NCI-H446 treated with DMSO at 0.1 percent for 48 hours (cell line): ENCODE measurements around the gene TBRG4.
"Not testable (repeated sequence)": the region's sequence is repeated elsewhere in the genome, so short reads cannot be mapped to it uniquely, and the experiment has no call there.

Experiments used
- DNase-seq: peaks from one replicate; lab custom pipeline; 2025; lab: John Stamatoyannopoulos, UW

The TBRG4 gene

DNA sequence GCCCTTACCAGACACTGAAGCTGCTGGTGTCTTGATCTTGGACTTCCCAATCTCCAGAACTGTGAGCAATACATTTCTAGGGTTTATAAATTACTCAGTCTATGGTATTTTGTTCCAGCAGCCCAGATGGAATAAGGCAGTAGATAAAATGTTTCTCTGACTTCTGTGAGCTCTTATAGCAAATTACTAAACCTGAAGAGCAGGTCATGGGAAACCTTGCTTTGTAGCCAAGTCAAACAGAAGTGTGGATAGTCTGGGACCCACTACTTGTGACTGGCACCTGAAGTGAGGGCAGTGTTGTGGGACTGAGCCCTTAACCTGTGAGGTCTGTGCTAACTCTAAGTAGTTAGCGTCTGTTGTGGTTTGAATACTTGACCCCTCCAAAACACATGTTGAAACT lies 4.6 kb upstream of the TBRG4 start:
- no peak for DNase-seq

DNA sequence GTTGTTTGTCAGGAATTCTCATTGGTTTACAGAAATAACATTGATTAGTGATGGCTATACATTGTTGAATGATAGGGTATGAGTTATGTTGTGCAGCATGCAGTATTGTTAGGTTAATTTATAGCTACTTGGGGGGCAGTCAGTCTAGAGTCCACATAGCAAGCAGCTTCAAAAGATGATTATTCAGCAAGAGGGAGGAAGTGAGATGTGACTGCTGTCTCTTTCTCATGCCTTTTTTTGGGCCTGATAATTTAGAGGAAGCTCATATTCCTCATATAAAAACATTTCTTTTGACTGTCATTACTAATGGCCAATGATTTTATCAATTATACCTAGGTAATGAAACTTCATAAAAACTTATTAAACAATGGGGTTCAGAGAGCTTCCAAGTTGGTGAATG lies 3.4 kb upstream of the TBRG4 start:
- no peak for DNase-seq

DNA sequence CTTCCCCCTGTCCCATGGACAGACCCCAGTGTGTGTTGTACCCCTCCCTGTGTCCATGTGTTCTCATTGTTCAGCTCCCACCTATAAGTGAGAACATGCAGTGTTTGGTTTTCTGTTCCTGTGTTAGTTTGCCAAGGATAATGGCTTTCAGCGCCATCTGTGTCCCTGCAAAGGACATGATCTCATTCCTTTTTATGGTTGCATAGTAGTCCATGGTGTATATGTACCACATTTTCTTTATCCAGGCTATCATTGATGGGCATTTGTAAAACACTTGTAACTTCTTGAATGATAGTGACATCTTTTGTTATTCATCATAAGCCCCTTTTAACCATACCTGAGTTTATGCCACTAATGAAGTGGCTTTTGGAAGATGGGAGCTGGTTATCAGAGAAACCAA lies 2.8 kb upstream of the TBRG4 start:
- DNase-seq: not testable (repeated sequence)

DNA sequence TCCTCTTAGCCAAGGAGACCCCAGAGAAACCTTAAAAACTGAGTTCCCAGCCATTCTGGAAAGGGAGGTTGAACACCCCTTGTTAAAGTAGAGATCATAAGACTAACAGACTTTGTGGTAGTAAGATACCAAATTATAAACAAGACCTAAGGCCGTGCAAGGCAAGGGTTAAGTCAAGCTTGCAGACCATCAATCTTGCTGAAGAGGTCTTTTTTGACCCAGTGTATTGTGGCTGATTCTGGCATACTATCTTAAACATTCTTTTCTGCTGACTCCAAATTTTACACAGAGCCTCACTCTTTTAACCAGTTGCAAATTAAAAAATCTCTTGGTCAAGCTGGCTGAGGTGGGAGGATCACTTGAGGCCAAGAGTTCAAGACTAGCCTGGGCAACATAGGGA lies 1.2 kb upstream of the TBRG4 start:
- no peak for DNase-seq

DNA sequence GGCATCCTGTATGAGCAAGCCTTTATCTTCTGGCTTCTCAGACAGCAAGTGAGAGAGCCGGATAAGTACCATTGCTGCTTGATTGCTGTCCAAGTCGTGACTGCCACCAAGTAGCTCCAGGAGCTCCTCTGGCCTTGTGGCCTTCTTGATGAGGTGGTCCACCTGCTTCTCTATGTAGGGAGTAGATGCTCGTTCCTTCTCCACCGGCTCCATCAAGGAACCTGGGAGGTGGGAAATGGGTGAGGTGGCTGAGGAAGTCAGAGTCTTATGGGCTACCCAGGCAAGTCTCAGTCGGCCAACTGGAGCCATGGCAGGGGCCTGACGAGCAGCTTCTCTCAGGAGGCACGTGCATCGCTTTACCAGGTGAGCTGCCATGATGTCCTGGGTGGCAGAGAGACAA lies 2.6 kb downstream of the TBRG4 start:
- no peak for DNase-seq

DNA sequence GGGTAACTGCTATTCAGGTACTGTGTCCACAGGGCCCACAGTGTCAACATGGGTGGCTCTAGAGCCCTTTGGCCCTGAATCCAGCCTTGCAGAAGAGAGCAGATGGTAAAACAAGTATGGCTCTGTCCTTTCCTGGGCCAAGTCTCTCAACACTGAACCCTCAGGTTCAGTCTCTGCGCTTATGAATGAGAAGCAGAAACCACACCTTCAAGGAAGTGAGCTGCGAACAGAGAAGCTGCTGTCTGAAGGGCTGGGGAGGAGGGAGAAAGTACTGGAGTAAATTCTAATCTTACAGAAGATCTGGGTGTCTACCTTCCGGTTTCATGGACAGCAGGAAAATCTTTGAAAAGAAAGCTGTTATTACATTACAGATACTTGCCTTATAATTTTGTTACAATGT lies 4.1 kb downstream of the TBRG4 start:
- no peak for DNase-seq

DNA sequence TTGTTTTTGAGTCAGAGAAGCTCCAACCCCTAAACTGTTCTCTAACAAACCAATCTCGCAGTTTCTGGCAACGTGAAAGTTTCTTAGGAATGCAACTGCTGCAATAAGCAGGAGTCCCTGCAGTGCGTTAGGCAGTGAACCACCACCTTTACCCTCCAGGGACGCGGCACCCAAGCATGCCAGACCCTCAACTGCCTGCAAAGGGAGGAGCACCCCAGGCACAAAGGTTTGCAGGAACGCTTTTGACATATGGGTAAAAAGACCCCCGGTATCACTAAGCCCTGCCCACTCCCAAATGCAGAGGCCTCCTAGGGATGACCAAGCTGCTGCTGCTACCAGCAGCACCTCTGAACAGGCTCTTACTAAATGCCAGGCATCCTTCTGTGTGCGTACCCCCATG lies 4.7 kb downstream of the TBRG4 start:
- no peak for DNase-seq

DNA sequence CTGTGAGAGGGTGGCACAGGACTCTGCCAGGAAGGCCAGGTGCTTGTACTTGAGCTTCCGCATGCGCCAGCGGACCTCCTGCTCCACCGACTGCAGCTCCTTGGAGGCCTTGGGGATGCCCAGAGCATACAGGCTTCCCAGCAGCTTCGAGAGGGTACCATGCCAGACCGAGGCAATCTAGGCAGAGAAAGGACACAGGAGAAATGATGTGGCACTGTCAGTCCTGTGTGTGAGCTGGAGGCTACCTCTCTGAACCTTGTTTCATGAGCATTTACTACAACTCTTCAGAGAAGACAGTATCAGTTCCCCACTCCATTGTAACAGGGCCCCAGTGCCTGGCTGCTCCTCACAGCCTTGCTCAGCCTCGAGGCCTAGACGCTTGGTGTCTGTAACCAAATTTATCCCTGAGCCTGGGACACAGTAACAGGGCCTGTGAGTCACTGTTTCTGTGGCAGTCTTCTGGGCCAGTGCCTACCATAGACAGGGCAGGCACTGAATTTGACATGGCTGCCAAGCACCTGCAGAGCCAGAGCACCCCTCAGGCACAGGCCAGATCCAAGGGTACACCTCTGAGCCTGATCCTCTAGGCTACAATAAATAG lies 5.8 kb downstream of the TBRG4 start:
- no peak for DNase-seq

DNA sequence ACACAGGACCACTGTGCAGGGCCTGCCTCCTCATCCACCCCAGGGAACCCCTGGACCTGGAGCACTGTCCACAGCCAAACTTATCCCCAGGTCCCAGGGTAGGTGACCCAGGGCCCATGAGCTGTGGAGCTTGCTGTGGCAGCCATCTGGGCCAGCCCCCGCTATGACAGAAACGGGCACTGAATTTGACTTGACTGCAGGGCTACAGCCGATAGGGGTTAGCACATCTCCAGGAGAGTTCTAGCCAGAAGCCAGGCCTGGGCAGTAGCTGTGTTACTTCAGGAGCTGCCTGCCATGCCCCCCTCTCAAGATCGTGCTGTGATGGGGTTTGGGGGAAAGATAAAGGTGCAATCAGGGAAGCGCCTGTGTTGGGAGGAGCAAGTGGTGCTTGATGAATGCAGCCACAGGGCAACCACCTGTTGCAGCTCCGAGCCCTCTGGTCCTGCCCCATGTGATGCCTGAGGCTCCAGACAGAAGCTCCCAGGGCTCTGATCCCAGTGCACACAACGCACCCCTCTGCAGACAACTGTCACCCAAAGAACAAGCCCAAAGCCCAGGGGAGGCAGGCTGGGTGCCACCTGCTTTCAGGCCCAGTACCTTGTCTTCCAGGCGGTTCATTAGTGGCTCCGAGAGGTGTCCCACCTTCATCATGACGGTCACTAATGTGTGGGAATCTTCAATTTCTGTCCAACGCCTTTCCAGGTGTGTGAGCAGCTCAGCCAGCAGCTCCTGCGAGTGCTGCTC lies 6.5 kb downstream of the TBRG4 start:
- DNase-seq: no peak

DNA sequence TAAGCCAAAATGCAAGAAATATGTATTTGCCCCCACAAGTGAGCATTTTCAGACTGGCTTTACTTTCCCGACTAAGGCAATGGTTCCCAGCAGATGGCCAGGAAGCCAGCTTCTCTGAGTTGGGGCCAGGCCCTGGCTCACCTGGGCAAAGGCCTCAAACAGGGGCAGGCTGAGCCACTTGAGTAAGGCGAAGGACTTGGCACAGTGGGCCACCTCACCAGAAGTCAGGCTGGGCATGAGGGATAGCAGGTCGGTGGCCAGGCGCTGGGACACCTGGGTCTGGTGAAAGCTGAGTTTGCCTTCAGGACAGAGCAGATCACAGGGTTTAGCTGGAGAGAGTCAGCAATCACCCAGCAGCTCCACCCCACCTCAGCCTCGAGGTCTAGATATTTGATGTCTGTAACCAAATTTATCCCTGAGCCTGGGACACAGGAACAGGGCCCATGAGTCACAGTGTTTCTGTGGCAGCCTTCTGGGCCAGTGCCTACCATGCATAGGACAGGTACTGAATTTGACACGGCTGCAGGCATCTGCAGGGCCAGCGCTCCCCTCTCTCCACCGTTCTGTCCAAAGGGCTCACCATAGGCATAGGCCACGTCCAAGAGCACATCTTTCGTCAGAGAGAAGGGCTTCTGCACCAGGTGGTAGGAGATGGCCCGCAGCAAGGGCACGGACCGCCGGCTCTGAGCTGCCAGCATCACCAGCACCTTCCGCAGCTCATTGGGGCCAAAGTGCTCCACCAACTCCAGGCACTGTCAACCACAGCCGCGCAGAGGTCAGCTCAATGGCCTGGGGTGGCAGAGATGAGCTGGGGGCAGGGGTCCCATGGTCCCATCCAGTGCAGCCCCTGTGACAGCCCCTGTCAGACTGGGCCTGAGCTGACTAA lies 7.3 kb downstream of the TBRG4 start:
- no peak for DNase-seq

DNA sequence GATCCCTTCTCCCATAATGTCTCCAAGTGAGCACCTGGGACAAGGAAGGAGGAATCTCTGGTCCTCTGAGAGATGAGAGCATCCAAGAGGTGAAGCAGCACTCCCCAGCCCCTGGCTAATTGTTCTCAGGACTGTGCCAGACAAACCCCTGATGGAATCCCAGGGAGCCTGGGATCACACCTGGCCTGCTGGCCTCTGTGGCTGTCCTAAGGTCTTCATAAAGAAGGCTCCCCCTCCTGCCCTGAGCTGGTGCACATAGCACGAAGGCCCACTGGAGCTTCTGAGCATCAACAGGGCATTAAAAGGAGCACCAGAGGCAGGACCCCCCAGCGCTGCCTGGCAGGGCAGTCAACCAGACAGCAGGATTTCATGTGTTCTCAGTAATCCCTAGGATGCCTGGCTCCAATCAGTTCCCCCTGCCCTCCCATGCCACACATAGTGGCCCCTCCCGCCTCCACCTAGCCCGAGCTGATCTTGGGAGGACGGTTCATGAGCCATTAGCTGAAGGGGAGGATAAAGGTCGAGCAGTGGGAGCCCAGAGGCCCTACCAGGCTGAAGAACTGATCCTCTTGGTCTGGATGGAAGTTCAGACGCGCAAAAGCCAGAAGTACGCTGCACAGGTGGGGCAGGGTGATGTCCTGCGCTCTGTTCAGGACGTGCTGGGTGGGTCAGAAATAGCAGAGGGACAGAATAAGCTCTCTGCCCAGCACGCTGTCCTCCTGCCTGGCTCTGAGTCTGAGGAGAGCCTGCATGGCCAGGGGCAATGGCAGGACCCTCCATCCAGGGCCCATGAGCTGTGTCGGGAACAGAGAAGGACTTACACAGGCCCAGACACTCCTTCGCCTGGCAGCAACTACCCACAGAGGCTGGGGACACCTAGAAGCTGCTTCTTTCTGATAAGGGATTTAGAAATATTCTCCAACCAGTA lies 8.4 kb downstream of the TBRG4 start:
- no peak for DNase-seq

DNA sequence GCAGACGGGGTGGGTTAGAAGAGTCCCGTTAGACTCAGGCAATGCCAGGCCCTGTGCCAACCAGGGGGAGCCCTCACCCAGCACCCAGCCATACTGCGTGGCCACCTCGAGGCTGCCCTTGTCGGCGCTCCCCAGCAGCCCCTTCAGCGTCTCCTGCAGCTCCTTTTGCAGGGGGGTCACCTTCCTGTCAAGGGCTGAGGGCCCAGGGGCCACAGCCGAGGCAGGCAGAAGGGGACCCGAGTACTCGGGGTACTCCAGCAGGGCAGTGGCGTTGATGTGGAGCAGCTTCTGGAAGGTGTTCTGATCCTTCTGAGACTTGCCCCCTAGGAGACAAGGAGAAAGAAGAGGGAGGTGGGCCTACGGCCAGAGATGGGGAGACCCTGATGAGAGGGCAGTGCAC lies 9.7 kb downstream of the TBRG4 start:
- no peak for DNase-seq

DNA sequence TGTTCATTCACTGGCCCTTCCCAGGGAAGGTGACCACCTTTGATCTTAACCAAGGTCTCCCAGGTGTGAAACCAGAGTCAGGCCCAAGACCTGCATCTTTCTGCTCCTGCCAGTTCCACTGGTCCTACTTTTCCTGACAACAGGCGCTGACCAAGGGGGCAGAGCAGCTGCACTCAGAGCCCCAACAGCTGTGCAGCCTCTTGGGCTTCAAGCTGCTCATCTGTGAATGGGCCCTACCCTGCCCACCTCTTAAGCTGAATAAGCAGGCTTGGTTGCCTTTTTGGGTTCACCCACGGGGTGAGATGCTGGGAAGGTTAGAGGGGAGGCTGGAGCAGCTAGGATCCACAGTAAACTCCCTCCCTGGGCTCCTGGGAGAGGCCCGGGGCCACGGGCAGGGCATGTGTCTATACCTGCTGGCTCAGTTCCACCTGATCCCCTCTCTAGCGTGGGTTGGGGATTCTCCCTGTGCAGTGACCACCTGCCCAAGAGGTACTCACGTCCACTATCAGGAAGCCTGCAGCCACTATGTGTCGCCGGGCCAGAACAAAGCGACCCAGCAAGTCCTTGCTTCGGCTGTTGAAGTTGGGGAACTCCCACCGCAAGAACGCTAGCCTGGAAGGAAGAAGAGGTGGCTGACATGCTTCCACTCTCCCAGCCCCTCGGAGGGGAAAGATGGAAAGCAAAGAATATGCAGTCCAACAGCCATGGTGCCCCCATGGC lies 10.6 kb downstream of the TBRG4 start:
- no peak for DNase-seq

DNA sequence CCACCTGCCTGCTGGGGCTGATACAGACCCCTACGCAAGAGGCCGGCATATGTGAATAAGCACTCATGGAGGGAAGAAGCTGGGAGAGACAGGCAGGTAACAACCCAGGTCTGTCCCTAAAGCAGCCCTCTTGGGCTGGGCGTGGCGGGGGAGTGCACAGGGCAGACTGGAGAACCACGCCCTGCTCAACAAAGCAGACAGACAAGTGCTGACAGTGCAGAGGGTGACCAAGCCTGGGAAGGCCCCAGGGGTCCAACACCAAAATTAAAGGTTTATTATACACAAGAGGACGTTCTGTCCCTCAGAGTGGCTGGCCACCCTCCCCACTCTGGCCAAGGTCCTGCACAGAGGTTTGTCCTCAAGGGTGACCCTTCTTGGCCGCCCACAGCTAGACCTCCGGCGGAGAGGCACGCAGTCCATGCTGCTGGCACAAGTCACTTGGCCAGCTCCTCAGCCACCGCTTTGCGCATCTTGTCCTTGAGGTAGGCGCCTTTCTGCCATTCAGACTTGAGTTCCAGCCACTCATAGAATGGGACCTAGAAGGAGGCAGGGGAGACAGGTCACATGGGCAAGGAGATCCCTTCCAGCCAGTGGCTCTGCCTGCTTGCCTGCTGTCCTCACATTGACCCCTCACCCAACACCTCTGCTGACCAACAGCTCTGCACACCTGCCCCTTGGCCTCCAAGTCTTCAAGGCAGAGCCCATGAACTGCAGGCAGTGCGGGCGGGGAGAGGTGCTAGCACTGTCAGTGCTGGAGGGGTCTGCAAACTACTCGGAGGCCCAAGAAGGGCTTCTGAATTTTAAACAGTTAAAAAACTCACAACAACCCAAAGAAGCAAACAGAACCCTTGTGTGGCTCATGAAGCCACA lies 11.4 kb downstream of the TBRG4 start:
- no peak for DNase-seq

DNA sequence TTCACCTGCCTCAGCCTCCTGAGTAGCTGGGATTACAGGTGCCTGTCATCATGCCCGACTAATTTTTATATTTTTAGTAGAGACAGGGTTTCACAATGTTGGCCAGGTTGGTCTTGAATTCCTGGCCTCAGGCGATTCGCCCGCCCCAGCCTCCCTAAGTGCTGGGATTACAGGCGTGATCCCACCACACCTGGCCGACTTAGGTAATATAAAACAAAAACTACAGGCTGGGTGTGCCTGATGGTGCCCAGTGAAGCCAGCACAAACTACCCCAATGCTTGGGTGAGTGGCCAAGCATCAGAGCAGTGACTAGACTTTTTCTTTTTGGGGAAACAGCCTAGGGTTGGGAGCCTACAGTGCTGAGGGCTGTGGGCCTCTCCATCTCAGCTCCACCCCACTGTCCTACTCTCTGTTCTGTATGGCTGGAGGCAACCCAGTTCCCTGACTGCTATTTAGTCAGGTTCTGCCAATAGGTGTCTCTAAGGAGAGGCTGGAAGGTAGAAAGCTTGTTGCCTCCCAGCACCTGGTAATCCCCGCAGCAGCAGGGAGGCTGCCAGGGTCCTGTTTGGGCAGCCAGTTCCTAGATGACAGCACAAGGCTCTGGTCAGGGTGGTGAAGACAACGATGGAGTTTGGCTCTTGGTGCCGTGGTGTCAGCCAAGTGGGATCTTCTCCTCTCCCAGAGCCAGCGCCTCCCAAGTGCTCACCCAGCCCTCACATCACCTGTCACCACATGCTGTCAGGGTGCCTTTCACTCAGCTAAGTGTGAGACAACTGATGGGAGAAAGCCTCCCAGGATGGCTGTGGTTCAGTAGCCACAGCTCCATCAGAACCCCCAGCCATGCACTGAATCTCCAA lies 12.3 kb downstream of the TBRG4 start:
- DNase-seq: no peak

DNA sequence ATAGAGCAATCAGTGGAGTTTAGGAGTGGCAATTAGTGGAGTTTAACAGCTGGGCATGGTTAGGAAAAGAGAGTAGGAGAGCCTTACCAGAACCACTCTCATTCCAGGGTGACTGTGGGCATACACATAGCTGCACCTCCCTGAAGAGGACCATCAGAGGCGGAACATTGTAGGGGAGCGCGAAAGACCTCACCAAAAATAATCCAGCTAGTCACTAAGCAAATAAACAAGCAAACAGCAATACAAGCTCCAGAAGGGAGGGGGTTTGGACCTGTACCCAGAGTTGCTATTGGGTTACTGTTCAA lies 18.6 kb downstream of the TBRG4 start:
- no peak for DNase-seq

DNA sequence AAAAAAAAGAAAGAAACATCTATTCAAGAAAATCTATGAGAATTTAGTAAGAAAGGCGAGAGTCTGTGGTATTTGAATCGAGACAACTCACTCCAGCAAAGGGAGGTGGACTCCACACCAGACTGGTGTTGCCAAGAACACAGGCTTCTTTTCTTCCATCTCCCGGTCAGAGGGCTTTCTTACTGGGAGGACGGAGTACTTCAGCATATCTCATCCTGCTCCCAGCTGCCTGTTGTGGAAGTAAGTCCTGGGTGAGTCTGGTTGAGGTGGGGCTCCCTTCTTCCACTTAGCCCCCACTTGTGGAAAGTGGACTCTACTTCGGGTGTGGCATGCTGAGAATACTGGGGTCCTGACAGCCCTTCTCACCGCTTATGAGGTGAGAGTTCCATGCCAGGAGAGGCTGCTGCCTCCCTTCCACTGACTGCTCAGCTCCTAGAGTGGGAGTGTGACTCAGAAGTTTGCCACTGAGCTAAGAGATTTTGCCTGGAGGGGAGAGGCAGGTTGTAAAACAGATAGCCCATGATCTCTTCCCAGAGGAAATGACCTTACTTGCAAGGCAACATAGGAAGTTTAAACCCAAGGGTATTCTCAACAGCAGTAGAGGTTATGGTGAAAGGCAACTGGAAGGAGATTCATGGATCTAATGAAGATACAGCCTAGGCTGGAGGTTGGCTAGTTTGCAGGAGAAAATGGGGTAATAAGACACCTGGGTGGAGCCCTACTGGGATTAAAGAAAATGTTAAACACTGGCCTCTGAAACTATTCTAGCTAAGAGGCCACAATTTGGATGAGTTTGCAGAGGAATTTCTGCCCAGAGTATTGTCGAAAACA lies 19.2 kb downstream of the TBRG4 start:
- DNase-seq: no peak

DNA sequence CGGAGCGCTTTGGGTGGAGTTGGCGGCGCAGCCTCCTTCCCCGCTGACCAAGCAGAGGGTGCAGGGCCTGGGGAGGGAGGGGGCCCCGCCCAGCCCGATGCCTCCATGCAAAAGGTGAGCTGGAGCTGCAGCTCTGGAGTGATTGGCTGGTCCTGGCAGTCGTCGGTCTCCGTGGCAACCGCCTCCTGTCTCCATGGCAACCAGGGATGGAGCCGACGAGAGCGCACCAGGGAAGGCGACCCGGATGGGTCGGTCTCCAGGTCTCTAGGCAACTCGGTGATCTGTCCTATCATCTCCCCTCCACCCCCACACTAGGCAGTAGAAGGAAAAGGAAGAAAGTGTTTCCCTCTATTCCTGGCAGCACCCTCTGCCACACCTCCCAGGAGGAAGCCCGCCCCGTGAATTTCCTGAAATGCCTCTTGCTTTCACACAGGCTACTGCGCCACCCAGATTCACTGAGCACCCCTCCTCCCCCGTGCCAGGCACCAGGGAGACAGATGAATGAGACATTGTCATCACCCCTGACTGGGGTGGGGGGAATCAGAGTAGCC lies 22.1 kb downstream of the TBRG4 start:
- peak; percentile 35 for DNase-seq
